Smooth muscle cell (in vitro differentiated cells): Measurements from ENCODE around the gene WDR70. TPM values are rescaled to one million over a fixed set of nuclear protein-coding genes. Genes with fewer than 3 reads are reported as not detected.

Experiments
- DNase-seq: peaks from one replicate; lab custom pipeline; 2025; ENCODE audit not compliant: unreplicated experiment; lab: John Stamatoyannopoulos, UW
- H2AFZ ChIP-seq: fragments of 200-600 bp; sonication (generic); 2 replicates; pipeline ENCODE4 v1.6.0; 2016; ENCODE audit warnings: antibody characterized with exemption, low read depth, mild to moderate bottlenecking
- H3F3A ChIP-seq: fragments of 200-600 bp; sonication (generic); 2 replicates; pipeline ENCODE4 v1.6.0; 2017; ENCODE audit warnings: antibody characterized with exemption, low read depth
- H3K27ac ChIP-seq: fragments of 200-600 bp; sonication (generic); 2 replicates; pipeline ENCODE4 v1.5.1; 2016; ENCODE audit warnings: low read depth, mild to moderate bottlenecking
- H3K27me3 ChIP-seq: fragments of 200-600 bp; sonication (generic); 2 replicates; pipeline ENCODE4 v1.6.1; 2016; ENCODE audit warnings: low read depth, mild to moderate bottlenecking
- H3K36me3 ChIP-seq: fragments of 200-600 bp; sonication (generic); 2 replicates; pipeline ENCODE4 v1.5.1; 2016; ENCODE audit warnings: low read depth
- H3K4me1 ChIP-seq: fragments of 200-600 bp; sonication (generic); 2 replicates; pipeline ENCODE4 v1.5.1; 2016; ENCODE audit warnings: low read depth
- H3K4me2 ChIP-seq: fragments of 200-600 bp; sonication (generic); 2 replicates; pipeline ENCODE4 v1.6.0; 2016; ENCODE audit warnings: mild to moderate bottlenecking
- H3K4me3 ChIP-seq: fragments of 200-600 bp; sonication (generic); 2 replicates; pipeline ENCODE4 v1.5.1; 2016; ENCODE audit warnings: mild to moderate bottlenecking
- H3K79me2 ChIP-seq: fragments of 200-600 bp; sonication (generic); 2 replicates; pipeline ENCODE4 v1.6.0; 2016; ENCODE audit warnings: low read depth, mild to moderate bottlenecking
- H3K9ac ChIP-seq: fragments of 200-600 bp; sonication (generic); 2 replicates; pipeline ENCODE4 v1.6.0; 2016; ENCODE audit warnings: low read depth
- H3K9me3 ChIP-seq: fragments of 200-600 bp; sonication (generic); replicated peaks from 2 replicates; pipeline ENCODE4 v1.5.1; 2016; ENCODE audit warnings: low read depth
- H4K20me1 ChIP-seq: fragments of 200-600 bp; sonication (generic); 2 replicates; pipeline ENCODE4 v1.6.0; 2016; ENCODE audit warnings: low read depth
- WGBS: methylation state at CpG from one replicate; pipeline ENCODE4 v1.1.7; 2016; ENCODE audit warnings: low lambda C conversion rate; 5-methylcytosine and 5-hydroxymethylcytosine counted together
- polyA plus RNA-seq: library from polyadenylated mRNA; unstranded; fragments of >200 nt; fragmentation: Nextera tagmentation; extraction: Ambion mirVana; gene quantifications from 2 replicates; pipeline ENCODE4 v1.2.1, GENCODE V29; 2016
- total RNA-seq: library from RNA; depleted of rRNA; stranded (reverse); fragments of >200 nt; gene quantifications from 2 replicates; pipeline ENCODE4 v1.2.3, GENCODE V29; 2014
- TF ChIP-seq, protein P1 (sequence below): fragments of 200-600 bp; sonication (generic); IDR thresholded peaks from 2 replicates; pipeline ENCODE4 v1.5.1; 2017; ENCODE audit warnings: borderline replicate concordance, mild to moderate bottlenecking, antibody characterized with exemption; ENCODE audit not compliant: insufficient read depth, poor library complexity, severe bottlenecking

Gene WDR70
- total and polyA plus RNA-seq, 2 experiments from 2014 or later, result 17.8 to 28.7 TPM

- no peak for DNase-seq
- WGBS, result 54% methylated on average over 3 of the region's 3 CpGs
- H3K27me3 ChIP-seq, result no peaks in the 10 kb centered on the region
Measured at GRCh38 chr5:37626266-37626665, 247.1 kb downstream of the WDR70 start.

GRCh38 chr5:37628876-37629275, 249.8 kb downstream of the WDR70 start:
- Histone ChIP-seq H3K9ac (no peak overlapping the region), H3K36me3 (no peaks in the 10 kb centered on the region), H3K27ac (no peak overlapping the region), H3F3A (no peaks in the 10 kb centered on the region), H3K79me2 (no peaks in the 10 kb centered on the region), H3K4me3 (no peak overlapping the region), H2AFZ (no peak overlapping the region), H3K27me3 (no peaks in the 10 kb centered on the region), H3K9me3 (peaks cover 10% of the 10 kb centered on the region), H3K4me2 (no peak overlapping the region), H3K4me1 (no peaks in the 10 kb centered on the region), H4K20me1 (no peaks in the 10 kb centered on the region)
- no peak for DNase-seq
- TF ChIP-seq, protein P1, sequence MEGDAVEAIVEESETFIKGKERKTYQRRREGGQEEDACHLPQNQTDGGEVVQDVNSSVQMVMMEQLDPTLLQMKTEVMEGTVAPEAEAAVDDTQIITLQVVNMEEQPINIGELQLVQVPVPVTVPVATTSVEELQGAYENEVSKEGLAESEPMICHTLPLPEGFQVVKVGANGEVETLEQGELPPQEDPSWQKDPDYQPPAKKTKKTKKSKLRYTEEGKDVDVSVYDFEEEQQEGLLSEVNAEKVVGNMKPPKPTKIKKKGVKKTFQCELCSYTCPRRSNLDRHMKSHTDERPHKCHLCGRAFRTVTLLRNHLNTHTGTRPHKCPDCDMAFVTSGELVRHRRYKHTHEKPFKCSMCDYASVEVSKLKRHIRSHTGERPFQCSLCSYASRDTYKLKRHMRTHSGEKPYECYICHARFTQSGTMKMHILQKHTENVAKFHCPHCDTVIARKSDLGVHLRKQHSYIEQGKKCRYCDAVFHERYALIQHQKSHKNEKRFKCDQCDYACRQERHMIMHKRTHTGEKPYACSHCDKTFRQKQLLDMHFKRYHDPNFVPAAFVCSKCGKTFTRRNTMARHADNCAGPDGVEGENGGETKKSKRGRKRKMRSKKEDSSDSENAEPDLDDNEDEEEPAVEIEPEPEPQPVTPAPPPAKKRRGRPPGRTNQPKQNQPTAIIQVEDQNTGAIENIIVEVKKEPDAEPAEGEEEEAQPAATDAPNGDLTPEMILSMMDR, result no peak

More at GRCh38 chr5:37626266-37626665, 247.1 kb downstream of the WDR70 start:
- TF ChIP-seq, protein P1, result no peak
- H3K9me3 ChIP-seq, result peaks cover 10% of the 10 kb centered on the region
- no peak overlapping the region for H3K27ac ChIP-seq
- H3K79me2 ChIP-seq, result no peaks in the 10 kb centered on the region
- H4K20me1 ChIP-seq, result no peaks in the 10 kb centered on the region
- no peak overlapping the region for H3K4me2 ChIP-seq
- H3K36me3 ChIP-seq, result no peaks in the 10 kb centered on the region
- no peak overlapping the region for H2AFZ ChIP-seq
- no peaks in the 10 kb centered on the region for H3F3A ChIP-seq
- H3K4me3 ChIP-seq, result no peak overlapping the region
- H3K9ac ChIP-seq, result no peak overlapping the region
- no peaks in the 10 kb centered on the region for H3K4me1 ChIP-seq

DNA sequence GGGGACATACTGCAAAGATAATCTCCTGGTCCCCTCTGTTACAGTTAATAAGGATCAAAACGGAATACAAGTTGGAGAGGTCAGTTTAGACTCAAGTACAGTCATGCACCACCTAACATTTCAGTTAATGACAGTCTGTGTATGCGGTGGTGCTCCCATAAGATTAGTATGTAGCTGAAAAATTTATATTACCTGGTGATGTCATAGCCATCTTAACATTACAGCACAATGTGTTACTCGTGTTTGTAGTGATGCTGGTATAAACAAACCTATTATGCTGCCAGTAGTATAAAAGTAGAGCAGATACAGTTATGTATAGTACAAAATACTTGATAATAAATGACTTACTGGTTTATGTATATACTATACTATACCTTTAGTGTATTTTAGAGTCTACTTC, 252.8 kb downstream of the WDR70 start:
- no peaks in the 10 kb centered on the region for H3K4me1 ChIP-seq
- no peak for DNase-seq
- H3K9ac ChIP-seq, result no peak overlapping the region
- no peaks in the 10 kb centered on the region for H3F3A ChIP-seq
- no peak overlapping the region for H3K27ac ChIP-seq
- WGBS, result 89% methylated on average over 3 of the region's 3 CpGs
- no peaks in the 10 kb centered on the region for H3K79me2 ChIP-seq
- H4K20me1 ChIP-seq, result no peaks in the 10 kb centered on the region
- no peak overlapping the region for H3K4me3 ChIP-seq
- H3K36me3 ChIP-seq, result no peaks in the 10 kb centered on the region
- no peak overlapping the region for H2AFZ ChIP-seq
- H3K9me3 ChIP-seq, result peaks cover 10% of the 10 kb centered on the region
- no peaks in the 10 kb centered on the region for H3K27me3 ChIP-seq
- TF ChIP-seq, protein P1, result no peak
- no peak overlapping the region for H3K4me2 ChIP-seq

DNA sequence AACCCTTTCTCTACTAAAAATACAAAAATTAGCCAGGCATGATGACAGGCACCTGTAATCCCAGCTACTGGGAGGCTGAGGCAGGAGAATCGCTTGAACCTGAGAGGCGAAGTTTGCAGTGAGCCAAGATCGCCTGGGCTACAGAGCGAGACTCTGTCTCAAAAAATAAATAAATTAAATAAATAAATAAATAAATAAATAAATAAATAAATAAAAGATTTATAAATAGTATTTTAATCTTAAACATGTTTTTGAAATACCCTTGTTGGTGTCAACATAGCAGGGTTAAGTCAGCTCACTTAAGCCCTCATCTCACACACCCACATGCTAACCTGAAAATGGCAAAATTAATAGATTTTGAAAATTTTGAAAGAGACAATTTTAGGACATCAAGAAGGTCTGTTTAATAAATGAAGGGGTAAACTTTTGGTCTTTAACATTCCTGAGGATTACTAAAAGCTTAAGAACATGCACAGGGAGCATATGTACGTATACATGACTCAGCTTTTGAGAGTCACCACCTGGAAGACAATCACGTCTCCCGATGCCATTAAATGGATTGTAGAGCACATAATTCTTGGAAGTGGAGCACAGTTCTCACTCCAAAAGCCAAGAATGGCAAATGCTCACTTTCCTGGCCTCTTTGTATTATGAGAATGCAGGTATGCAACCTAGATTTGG, 258.2 kb downstream of the WDR70 start:
- H3K27me3 ChIP-seq, result no peaks in the 10 kb centered on the region
- no peak overlapping the region for H3K4me3 ChIP-seq
- no peak overlapping the region for H3K9ac ChIP-seq
- H3K79me2 ChIP-seq, result no peaks in the 10 kb centered on the region
- no peak for DNase-seq
- H3K36me3 ChIP-seq, result no peaks in the 10 kb centered on the region
- no peaks in the 10 kb centered on the region for H3K4me1 ChIP-seq
- WGBS, result 77% methylated on average over 7 of the region's 7 CpGs
- H3K9me3 ChIP-seq, result no peaks in the 10 kb centered on the region
- peak overlapping the region; percentile 7 for H3K27ac ChIP-seq
- H3K4me2 ChIP-seq, result no peak overlapping the region
- H4K20me1 ChIP-seq, result no peaks in the 10 kb centered on the region
- H2AFZ ChIP-seq, result no peak overlapping the region
- H3F3A ChIP-seq, result no peaks in the 10 kb centered on the region
- TF ChIP-seq, protein P1, result no peak
